Thyroid gland (tissue), 4 donors: ENCODE results near the gene NKD1.

Experiments used
- CTCF ChIP-seq, 6 experiments: fragments of 200-600 bp in 3 of 6; fragments of 450-650 bp in 3 of 6; sonication (generic) in 3 of 6; IDR thresholded peaks; one replicate each; pipeline ENCODE4 v1.5.1; 2016 to 2019; ENCODE audit warnings: antibody characterized with exemption in 6 of 6, mild to moderate bottlenecking in 2 of 6, inconsistent platforms in 1 of 6, moderate library complexity in 1 of 6
- POLR2A ChIP-seq, 2 donors: fragments of 450-650 bp; IDR thresholded peaks; one replicate each; pipeline ENCODE4 v1.6.1; 2017; ENCODE audit warnings: antibody characterized with exemption in 2 of 2, mild to moderate bottlenecking in 2 of 2, moderate library complexity in 1 of 2

- TF ChIP-seq POLR2A (IDR thresholded peaks at IDR 0.05) (no peak), CTCF (IDR thresholded peaks at IDR 0.05) (no peak)
Measured at GRCh38 chr16:50573947-50574744, 25.9 kb downstream of the NKD1 start.
